Muscle layer of colon (tissue), 2 donors: ENCODE measurements around the gene ICE2.
"Not testable (repeated sequence)": the region's sequence is repeated elsewhere in the genome, so short reads cannot be mapped to it uniquely, and the experiment has no call there.

Experiments
- H3K27ac ChIP-seq: one replicate; pipeline ENCODE4 v1.7.0; 2013; ENCODE audit warnings: low read depth, mild to moderate bottlenecking, low read length, moderate library complexity
- H3K27me3 ChIP-seq, 2 donors: one replicate each; pipeline ENCODE4 v1.7.0; 2013; ENCODE audit warnings: low read length in 2 of 2, mild to moderate bottlenecking in 2 of 2; ENCODE audit not compliant: insufficient read depth in 2 of 2, control insufficient read depth in 1 of 2
- H3K36me3 ChIP-seq: one replicate; pipeline ENCODE4 v1.7.0; 2013; ENCODE audit warnings: mild to moderate bottlenecking, low read length; ENCODE audit not compliant: insufficient read depth
- H3K4me1 ChIP-seq: one replicate; pipeline ENCODE4 v1.7.0; 2013; ENCODE audit warnings: mild to moderate bottlenecking, low read length; ENCODE audit not compliant: insufficient read depth
- H3K4me3 ChIP-seq, 2 donors: one replicate each; pipeline ENCODE4 v1.7.0; 2013; ENCODE audit warnings: low read length in 2 of 2, low read depth in 1 of 2, mild to moderate bottlenecking in 1 of 2, moderate library complexity in 1 of 2
- H3K9ac ChIP-seq: one replicate; pipeline ENCODE4 v1.7.0; 2013; ENCODE audit warnings: low read length
- H3K9me3 ChIP-seq: one replicate; pipeline ENCODE4 v1.7.0; 2013; ENCODE audit warnings: mild to moderate bottlenecking, low read length
- donor health status: abdominal sarcoma.
- donor health status: Adenocarcinoma of cecum.

The ICE2 gene

GRCh38 chr15:60414016-60414682, 64.8 kb downstream of the ICE2 start:
- no peaks in the 10 kb centered on the region for H3K9me3 ChIP-seq
- H3K27ac ChIP-seq: no peak overlapping the region
- H3K36me3 ChIP-seq: no peaks in the 10 kb centered on the region
- H3K4me3 ChIP-seq: no peak overlapping the region
- H3K27me3 ChIP-seq: no peaks in the 10 kb centered on the region
- H3K9ac ChIP-seq: no peak overlapping the region
- no peaks in the 10 kb centered on the region for H3K4me1 ChIP-seq

- Histone ChIP-seq H3K4me1 (no peaks in the 10 kb centered on the region), H3K4me3 (no peak overlapping the region), H3K27ac (no peak overlapping the region), H3K27me3 (no peaks in the 10 kb centered on the region), H3K9ac (no peak overlapping the region), H3K9me3 (no peaks in the 10 kb centered on the region), H3K36me3 (no peaks in the 10 kb centered on the region)
Observed at GRCh38 chr15:60413231-60413824, 65.6 kb downstream of the ICE2 start.

GRCh38 chr15:60412807-60413206, 66.1 kb downstream of the ICE2 start:
- not testable (repeated sequence) for H3K9me3 ChIP-seq, H3K4me3 ChIP-seq, H3K36me3 ChIP-seq, H3K27me3 ChIP-seq, H3K4me1 ChIP-seq, H3K27ac ChIP-seq, H3K9ac ChIP-seq

GRCh38 chr15:60411774-60412425, 67.0 kb downstream of the ICE2 start:
- Histone ChIP-seq H3K27me3 (no peaks in the 10 kb centered on the region), H3K9ac (no peak overlapping the region), H3K4me3 (no peak overlapping the region), H3K4me1 (no peaks in the 10 kb centered on the region), H3K27ac (no peak overlapping the region), H3K36me3 (no peaks in the 10 kb centered on the region), H3K9me3 (no peaks in the 10 kb centered on the region)

GRCh38 chr15:60410350-60410749, 68.6 kb downstream of the ICE2 start:
- H3K4me3 ChIP-seq, H3K27me3 ChIP-seq, H3K4me1 ChIP-seq, H3K27ac ChIP-seq, H3K9ac ChIP-seq, H3K9me3 ChIP-seq, H3K36me3 ChIP-seq: not testable (repeated sequence)

GRCh38 chr15:60408463-60408981, 70.4 kb downstream of the ICE2 start:
- Histone ChIP-seq H3K36me3 (no peaks in the 10 kb centered on the region), H3K4me3 (no peak overlapping the region), H3K9me3 (no peaks in the 10 kb centered on the region), H3K4me1 (peaks cover 3% of the 10 kb centered on the region), H3K27ac (no peak overlapping the region), H3K27me3 (no peaks in the 10 kb centered on the region), H3K9ac (no peak overlapping the region)

GRCh38 chr15:60407415-60407805, 71.5 kb downstream of the ICE2 start:
- no peak overlapping the region for H3K4me3 ChIP-seq
- peaks cover 3% of the 10 kb centered on the region for H3K4me1 ChIP-seq
- no peaks in the 10 kb centered on the region for H3K9me3 ChIP-seq
- H3K9ac ChIP-seq: no peak overlapping the region
- H3K27me3 ChIP-seq: no peaks in the 10 kb centered on the region
- H3K36me3 ChIP-seq: no peaks in the 10 kb centered on the region
- no peak overlapping the region for H3K27ac ChIP-seq

- no peak overlapping the region for H3K9ac ChIP-seq
- no peaks in the 10 kb centered on the region for H3K36me3 ChIP-seq
- H3K27ac ChIP-seq: no peak overlapping the region
- no peaks in the 10 kb centered on the region for H3K27me3 ChIP-seq
- H3K9me3 ChIP-seq: no peaks in the 10 kb centered on the region
- H3K4me1 ChIP-seq: peaks cover 3% of the 10 kb centered on the region
- no peak overlapping the region for H3K4me3 ChIP-seq
Observed at GRCh38 chr15:60406513-60407414, 72.2 kb downstream of the ICE2 start.

GRCh38 chr15:60405399-60405798, 73.5 kb downstream of the ICE2 start:
- no peaks in the 10 kb centered on the region for H3K9me3 ChIP-seq
- H3K4me1 ChIP-seq: peaks cover 3% of the 10 kb centered on the region
- H3K36me3 ChIP-seq: no peaks in the 10 kb centered on the region
- no peaks in the 10 kb centered on the region for H3K27me3 ChIP-seq
- no peak overlapping the region for H3K27ac ChIP-seq
- no peak overlapping the region for H3K4me3 ChIP-seq
- H3K9ac ChIP-seq: no peak overlapping the region

- H3K27ac ChIP-seq, H3K4me3 ChIP-seq, H3K4me1 ChIP-seq, H3K9ac ChIP-seq, H3K36me3 ChIP-seq, H3K27me3 ChIP-seq, H3K9me3 ChIP-seq: not testable (repeated sequence)
Observed at GRCh38 chr15:60404351-60404750, 74.6 kb downstream of the ICE2 start.

- Histone ChIP-seq H3K4me1 (no peaks in the 10 kb centered on the region), H3K36me3 (no peaks in the 10 kb centered on the region), H3K4me3 (no peak overlapping the region)
Observed at GRCh38 chr15:60400944-60401343, 78.0 kb downstream of the ICE2 start.

More at GRCh38 chr15:60400944-60401343, 78.0 kb downstream of the ICE2 start:
- H3K9ac ChIP-seq: no peak overlapping the region
- H3K9me3 ChIP-seq: no peaks in the 10 kb centered on the region
- no peaks in the 10 kb centered on the region for H3K27me3 ChIP-seq
- H3K27ac ChIP-seq: no peak overlapping the region
